Measurements from ENCODE around the gene PRR15L.

- TF ChIP-seq EZH2 (IDR thresholded peaks at IDR 0.05; ENCODE audit: insufficient read depth, poor library complexity, severe bottlenecking) = no peak
- TF ChIP-seq EZH2phosphoT487 (IDR thresholded peaks at IDR 0.05; ENCODE audit: insufficient read depth, low read depth) = no peak
Measured at GRCh38 chr17:47996201-47996600, 38.5 kb upstream of the PRR15L start.

All from GM23248 (cell line).